Heart left ventricle (tissue), 16 donors: Measurements from ENCODE around the gene SAMD13. TPM values are rescaled to one million over a fixed set of nuclear protein-coding genes. Genes with fewer than 3 reads are reported as not detected.

Experiments
- ATAC-seq, 4 donors: fragments of 200-7000 bp; cut with Tn5 transposase; one replicate each; pipeline ENCODE4 v1.9.1; 2020 to 2022; ENCODE audit warnings: moderate library complexity in 4 of 4, mild to moderate bottlenecking in 3 of 4, moderate number of reproducible peaks in 1 of 4
- DNase-seq, 5 donors: peaks; one replicate each; pipeline ENCODE4 v3.0.0-alpha.2; 2020
- H3K27ac ChIP-seq, 12 donors: fragments of 200-600 bp; sonication (generic) in 4 of 12; one replicate each; pipeline versions ENCODE4 v1.5.0 to v1.8.0; 2016 to 2022; ENCODE audit warnings: mild to moderate bottlenecking in 2 of 12
- H3K27me3 ChIP-seq, 9 donors: fragments of 200-600 bp; sonication (generic) in 2 of 9; one replicate each; pipeline versions ENCODE4 v1.5.1 to v1.8.0; 2016 to 2022; ENCODE audit warnings: mild to moderate bottlenecking in 3 of 9
- H3K36me3 ChIP-seq, 9 donors: fragments of 200-600 bp; sonication (generic) in 2 of 9; one replicate each; pipeline versions ENCODE4 v1.5.0 to v1.8.0; 2018 to 2022; ENCODE audit warnings: mild to moderate bottlenecking in 2 of 9
- H3K4me1 ChIP-seq, 12 donors: fragments of 200-600 bp; sonication (generic) in 4 of 12; one replicate each; pipeline versions ENCODE4 v1.5.0 to v1.8.0; 2016 to 2022; ENCODE audit warnings: mild to moderate bottlenecking in 3 of 12
- H3K4me3 ChIP-seq, 12 donors: fragments of 200-600 bp; sonication (generic) in 4 of 12; one replicate each; pipeline versions ENCODE4 v1.5.0 to v1.8.0; 2017 to 2022; ENCODE audit warnings: mild to moderate bottlenecking in 9 of 12, moderate library complexity in 4 of 12
- H3K9me3 ChIP-seq, 12 donors: fragments of 200-600 bp; sonication (generic) in 4 of 12; one replicate each; pipeline versions ENCODE4 v1.5.0 to v1.8.0; 2016 to 2022; ENCODE audit warnings: mild to moderate bottlenecking in 1 of 12
- CTCF ChIP-seq, 12 donors: fragments of 200-600 bp; sonication (generic) in 4 of 12; IDR thresholded peaks; one replicate each; pipeline versions ENCODE4 v1.5.0 to v1.8.0; 2018 to 2022; ENCODE audit warnings: antibody characterized with exemption in 12 of 12, mild to moderate bottlenecking in 5 of 12
- POLR2A ChIP-seq, 2 donors: fragments of 450-650 bp; IDR thresholded peaks; one replicate each; pipeline ENCODE4 v1.6.1; 2017; ENCODE audit warnings: antibody characterized with exemption in 2 of 2, mild to moderate bottlenecking in 2 of 2, moderate library complexity in 2 of 2
- WGBS, 4 donors: extraction: QIAGEN DNeasy Blood & Tissue Kit in 2 of 4; methylation state at CpG; one replicate each; pipeline versions ENCODE4 v1.1.5 to v1.1.7; 2013 to 2018; 5-methylcytosine and 5-hydroxymethylcytosine counted together
- intact Hi-C, 10 donors: fragments of 100-400 bp; cut with DNase I; formaldehyde crosslinking; loops; one replicate each; pipeline versions ENCODE4 v1.11.1 to v1.14.2; 2022
- polyA plus RNA-seq, 2 donors: library from polyadenylated mRNA; stranded (reverse); fragments of 200-250 nt; gene quantifications; one replicate each; pipeline ENCODE4 v1.2.3, GENCODE V29; 2013
- total RNA-seq, 9 donors: library from RNA; depleted of rRNA in 2 of 9; stranded (reverse); fragments of >200 nt in 2 of 9; fragmentation: NEBNext Ultra II Directional in 3 of 9; extraction: Animal tissue kit (Norgen Biotek cat#: 25700) in 3 of 9; gene quantifications; one replicate each; pipeline versions ENCODE4 v1.1.0 to v1.2.4, GENCODE V29; 2016 to 2023
- donor health status: ischemic (EF 13 %, LVEDD 7.1; RV severe dilation, severe dysfunction).
- donor health status: healthy with polysubstance abuse.
- donor health status: DM: no; HTN: yes; CAD: no.
- donor health status: DM: no; HTN: no; CAD: no.
- donor health status: ischemic (EF 25% LVEDD 6.9; RV normal size, moderate dysfunction).
- donor health status: ischemic (EF 25% LVEDD 5.7; RV mildly dilated, moderate dysfunction).
- donor health status: healthy.
- donor health status: DM: yes; HTN: yes; CAD: no.
- donor health status: ischemic (EF 35%, LVEDD 5.7; RV mildly dilated, moderate dysfunction).
- donor health status: nonischemic (EF 11% LVEDD 7.7; RV severe dilation, severe dysfunction).
- donor health status: DM: yes; HTN: yes; CAD: no.
- donor health status: PGD.
- donor health status: ischemic (EF 29% LVEDD 5.4; RV normal size, mild dysfunction).
- donor health status: nonischemic (EF 23%, LVEDD 6.1; RV moderate dilation, normal function).

SAMD13 gene
- total and polyA plus RNA-seq, 11 donors = 0.40 to 3.0 (median 1.5) TPM; not detected in 1

GRCh38 chr1:84327830-84328229 lies 26.3 kb downstream of the SAMD13 start:
- ATAC-seq = no peak
- no peaks in the 10 kb centered on the region for H3K4me1 ChIP-seq
- H3K27me3 ChIP-seq = no peaks in the 10 kb centered on the region
- no peaks in the 10 kb centered on the region for H3K9me3 ChIP-seq
- intact Hi-C loops = no loop called here
- no peak overlapping the region for H3K27ac ChIP-seq
- no peak overlapping the region for H3K4me3 ChIP-seq
- 82 to 87% (median 83%) methylated on average over 3 of the region's 3 CpGs for WGBS, 4 donors
- no peak for TF ChIP-seq POLR2A (IDR thresholded peaks at IDR 0.05)
- TF ChIP-seq CTCF (IDR thresholded peaks at IDR 0.05) = no peak
- DNase-seq = no peak
- peaks cover 0 to 4% (median 0%) of the 10 kb centered on the region in 9 donors for H3K36me3 ChIP-seq

- no peaks in the 10 kb centered on the region for H3K27me3 ChIP-seq
- peaks cover 0 to 6% (median 0%) of the 10 kb centered on the region in 12 donors for H3K9me3 ChIP-seq
- no peak overlapping the region for H3K27ac ChIP-seq
- intact Hi-C loops = no loop called here
- peaks cover 0 to 4% (median 0%) of the 10 kb centered on the region in 9 donors for H3K36me3 ChIP-seq
- WGBS, 4 donors = 70 to 85% (median 80%) methylated on average over 2 of the region's 2 CpGs
- no peaks in the 10 kb centered on the region for H3K4me1 ChIP-seq
- ATAC-seq (no peak), DNase-seq (no peak)
- no peak overlapping the region for H3K4me3 ChIP-seq
- TF ChIP-seq CTCF (IDR thresholded peaks at IDR 0.05) = no peak
- no peak for TF ChIP-seq POLR2A (IDR thresholded peaks at IDR 0.05)
Observed at GRCh38 chr1:84330125-84330984, 28.8 kb downstream of the SAMD13 start.

DNA sequence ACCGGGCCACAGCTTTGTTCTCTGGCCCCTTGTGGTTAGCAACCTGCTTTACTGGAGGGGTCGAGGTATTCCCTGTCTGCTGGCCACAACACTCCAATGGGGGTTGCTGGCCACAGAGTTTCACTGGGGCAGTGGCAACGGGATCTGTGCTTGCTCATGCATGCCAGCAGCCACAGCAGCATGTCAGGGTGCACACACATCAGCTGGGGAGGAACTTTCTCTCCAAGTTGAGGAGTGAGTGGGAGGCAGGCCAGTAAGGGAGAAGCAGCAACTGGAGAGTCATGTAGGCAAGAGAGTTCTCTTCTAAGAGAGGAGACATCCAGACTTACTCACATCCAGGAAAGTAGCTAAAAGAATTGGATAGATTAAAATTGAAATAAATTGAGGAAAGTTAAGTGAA lies 38.0 kb downstream of the SAMD13 start:
- TF ChIP-seq POLR2A (IDR thresholded peaks at IDR 0.05) = no peak
- no peak for TF ChIP-seq CTCF (IDR thresholded peaks at IDR 0.05)
- Histone ChIP-seq H3K9me3 (peaks cover 0 to 24% (median 3%) of the 10 kb centered on the region in 12 donors), H3K27ac (no peak overlapping the region), H3K4me3 (no peak overlapping the region), H3K36me3 (no peaks in the 10 kb centered on the region), H3K27me3 (no peaks in the 10 kb centered on the region), H3K4me1 (no peaks in the 10 kb centered on the region)
- no peak for ATAC-seq
- 72 to 90% (median 81%) methylated on average over 3 of the region's 3 CpGs for WGBS, 4 donors
- intact Hi-C loops = no loop called here
- no peak for DNase-seq

DNA sequence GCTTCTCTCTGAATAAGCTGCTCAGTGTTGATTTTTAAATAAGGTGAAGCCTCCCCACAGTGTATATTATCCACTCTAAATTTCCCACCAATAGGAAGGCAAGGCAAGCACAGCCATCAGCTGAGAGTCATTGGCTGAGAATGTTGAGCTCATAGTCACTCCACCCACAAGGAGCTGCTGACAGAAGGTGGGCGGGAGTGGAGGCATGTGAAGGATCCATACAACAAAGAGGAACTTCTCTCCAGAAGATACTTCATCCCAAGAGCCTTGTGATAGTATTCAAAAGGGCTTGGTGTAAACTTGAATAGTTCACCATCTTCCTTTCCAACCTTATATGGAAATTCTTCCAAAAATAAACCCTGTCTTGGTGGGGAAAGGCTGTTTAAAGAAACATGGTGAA lies 42.8 kb downstream of the SAMD13 start:
- DNase-seq (no peak), ATAC-seq (peak in 1 of 4 donors; percentile 41)
- H3K4me3 ChIP-seq = no peak overlapping the region
- no peaks in the 10 kb centered on the region for H3K27me3 ChIP-seq
- no peaks in the 10 kb centered on the region for H3K36me3 ChIP-seq
- H3K27ac ChIP-seq = no peak overlapping the region
- TF ChIP-seq POLR2A (IDR thresholded peaks at IDR 0.05) (no peak), CTCF (IDR thresholded peaks at IDR 0.05) (no peak)
- peaks cover 0 to 10% (median 0%) of the 10 kb centered on the region in 12 donors for H3K9me3 ChIP-seq
- intact Hi-C loops = no loop called here
- 67 to 91% (median 77%) methylated on average over 1 of the region's 1 CpG for WGBS, 4 donors
- H3K4me1 ChIP-seq = no peaks in the 10 kb centered on the region
